Thyroid gland (tissue), 4 donors: Measurements from ENCODE around the gene ZNF516.

Experiments
- POLR2A ChIP-seq, 2 donors: fragments of 450-650 bp; IDR thresholded peaks; one replicate each; pipeline ENCODE4 v1.6.1; 2017; ENCODE audit warnings: antibody characterized with exemption in 2 of 2, mild to moderate bottlenecking in 2 of 2, moderate library complexity in 1 of 2
- TF ChIP-seq, protein P1 (sequence below), 6 experiments: fragments of 200-600 bp in 3 of 6; fragments of 450-650 bp in 3 of 6; sonication (generic) in 3 of 6; IDR thresholded peaks; one replicate each; pipeline ENCODE4 v1.5.1; 2016 to 2019; ENCODE audit warnings: antibody characterized with exemption in 6 of 6, mild to moderate bottlenecking in 2 of 6, inconsistent platforms in 1 of 6, moderate library complexity in 1 of 6

GRCh38 chr18:76433788-76434187 lies 61.3 kb downstream of the ZNF516 start:
- TF ChIP-seq, protein P1, sequence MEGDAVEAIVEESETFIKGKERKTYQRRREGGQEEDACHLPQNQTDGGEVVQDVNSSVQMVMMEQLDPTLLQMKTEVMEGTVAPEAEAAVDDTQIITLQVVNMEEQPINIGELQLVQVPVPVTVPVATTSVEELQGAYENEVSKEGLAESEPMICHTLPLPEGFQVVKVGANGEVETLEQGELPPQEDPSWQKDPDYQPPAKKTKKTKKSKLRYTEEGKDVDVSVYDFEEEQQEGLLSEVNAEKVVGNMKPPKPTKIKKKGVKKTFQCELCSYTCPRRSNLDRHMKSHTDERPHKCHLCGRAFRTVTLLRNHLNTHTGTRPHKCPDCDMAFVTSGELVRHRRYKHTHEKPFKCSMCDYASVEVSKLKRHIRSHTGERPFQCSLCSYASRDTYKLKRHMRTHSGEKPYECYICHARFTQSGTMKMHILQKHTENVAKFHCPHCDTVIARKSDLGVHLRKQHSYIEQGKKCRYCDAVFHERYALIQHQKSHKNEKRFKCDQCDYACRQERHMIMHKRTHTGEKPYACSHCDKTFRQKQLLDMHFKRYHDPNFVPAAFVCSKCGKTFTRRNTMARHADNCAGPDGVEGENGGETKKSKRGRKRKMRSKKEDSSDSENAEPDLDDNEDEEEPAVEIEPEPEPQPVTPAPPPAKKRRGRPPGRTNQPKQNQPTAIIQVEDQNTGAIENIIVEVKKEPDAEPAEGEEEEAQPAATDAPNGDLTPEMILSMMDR (IDR thresholded peaks at IDR 0.05), result no peak
- no peak for TF ChIP-seq POLR2A (IDR thresholded peaks at IDR 0.05)
